Breast epithelium (tissue), 3 donors: ENCODE measurements around the gene CDC45.

ENCODE experiments used
- CTCF ChIP-seq, 3 donors: fragments of 450-650 bp; IDR thresholded peaks; one replicate each; pipeline ENCODE4 v1.5.1; 2016 to 2017; ENCODE audit warnings: antibody characterized with exemption in 3 of 3, mild to moderate bottlenecking in 3 of 3, moderate library complexity in 3 of 3
- POLR2AphosphoS5 ChIP-seq, 3 donors: sonication (generic); formaldehyde crosslinking; IDR thresholded peaks; one replicate each; pipeline ENCODE4 v1.6.1; 2017; ENCODE audit warnings: antibody characterized with exemption in 3 of 3

- TF ChIP-seq CTCF (IDR thresholded peaks at IDR 0.05) (no peak), POLR2AphosphoS5 (IDR thresholded peaks at IDR 0.05) (no peak)
Measured at GRCh38 chr22:19514831-19515565, 35.3 kb downstream of the CDC45 start.
